ENCODE data around the gene CCDC150. TPM values are rescaled to one million over a fixed set of nuclear protein-coding genes. Genes with fewer than 3 reads are reported as not detected.

The CCDC150 gene
- total and polyA plus RNA-seq, 2 donors from 2014 or later: 2.3 to 7.3 TPM

DNA sequence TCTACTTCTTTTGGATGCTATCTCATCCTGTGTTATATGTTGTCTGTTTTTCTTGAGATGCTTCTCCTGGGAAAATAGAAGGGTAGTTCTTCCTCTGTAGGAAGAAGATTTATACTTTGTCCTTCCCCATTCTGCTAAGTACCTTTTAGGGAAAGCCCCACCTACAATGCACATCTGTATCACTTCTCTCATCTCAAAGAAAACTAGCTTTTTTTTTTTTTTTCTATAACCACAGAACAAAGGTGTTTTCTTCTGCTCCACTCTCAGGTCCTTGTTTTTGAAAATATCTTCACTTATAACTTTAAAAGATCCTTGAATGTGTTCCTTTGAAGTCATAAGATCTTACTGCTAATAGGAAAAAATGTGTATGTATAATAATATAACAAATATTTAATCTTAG is 30.8 kb downstream of the CCDC150 start:
- H3K27me3 ChIP-seq (ENCODE audit: control insufficient read depth, insufficient read depth, low read length): no peaks in the 10 kb centered on the region
- TF ChIP-seq, protein P1, sequence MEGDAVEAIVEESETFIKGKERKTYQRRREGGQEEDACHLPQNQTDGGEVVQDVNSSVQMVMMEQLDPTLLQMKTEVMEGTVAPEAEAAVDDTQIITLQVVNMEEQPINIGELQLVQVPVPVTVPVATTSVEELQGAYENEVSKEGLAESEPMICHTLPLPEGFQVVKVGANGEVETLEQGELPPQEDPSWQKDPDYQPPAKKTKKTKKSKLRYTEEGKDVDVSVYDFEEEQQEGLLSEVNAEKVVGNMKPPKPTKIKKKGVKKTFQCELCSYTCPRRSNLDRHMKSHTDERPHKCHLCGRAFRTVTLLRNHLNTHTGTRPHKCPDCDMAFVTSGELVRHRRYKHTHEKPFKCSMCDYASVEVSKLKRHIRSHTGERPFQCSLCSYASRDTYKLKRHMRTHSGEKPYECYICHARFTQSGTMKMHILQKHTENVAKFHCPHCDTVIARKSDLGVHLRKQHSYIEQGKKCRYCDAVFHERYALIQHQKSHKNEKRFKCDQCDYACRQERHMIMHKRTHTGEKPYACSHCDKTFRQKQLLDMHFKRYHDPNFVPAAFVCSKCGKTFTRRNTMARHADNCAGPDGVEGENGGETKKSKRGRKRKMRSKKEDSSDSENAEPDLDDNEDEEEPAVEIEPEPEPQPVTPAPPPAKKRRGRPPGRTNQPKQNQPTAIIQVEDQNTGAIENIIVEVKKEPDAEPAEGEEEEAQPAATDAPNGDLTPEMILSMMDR (IDR thresholded peaks at IDR 0.05; ENCODE audit: borderline replicate concordance, extremely low read depth, insufficient read depth): no peak
- intact Hi-C loops (cut with DNase I): no loop called here
- no peaks in the 10 kb centered on the region for H3K36me3 ChIP-seq (ENCODE audit: control insufficient read depth in 2 of 3, insufficient read depth in 3 of 3, low read length in 3 of 3)
- H3K4me1 ChIP-seq (ENCODE audit: control insufficient read depth in 2 of 3, insufficient read depth in 2 of 3, low read depth in 1 of 3, low read length in 3 of 3): no peaks in the 10 kb centered on the region
- FAIRE-seq (no peak), DNase-seq (no peak)
- no peaks in the 10 kb centered on the region for H3K9me3 ChIP-seq (ENCODE audit: control insufficient read depth in 2 of 3, insufficient read depth in 1 of 3, low read length in 3 of 3)
- no peak overlapping the region for H3K4me3 ChIP-seq (ENCODE audit: low read length in 3 of 3)
- H3K9ac ChIP-seq (ENCODE audit: low read length in 3 of 3): no peak overlapping the region
- no peak overlapping the region for H3K27ac ChIP-seq (ENCODE audit: low read depth in 2 of 2, low read length in 2 of 2)

DNA sequence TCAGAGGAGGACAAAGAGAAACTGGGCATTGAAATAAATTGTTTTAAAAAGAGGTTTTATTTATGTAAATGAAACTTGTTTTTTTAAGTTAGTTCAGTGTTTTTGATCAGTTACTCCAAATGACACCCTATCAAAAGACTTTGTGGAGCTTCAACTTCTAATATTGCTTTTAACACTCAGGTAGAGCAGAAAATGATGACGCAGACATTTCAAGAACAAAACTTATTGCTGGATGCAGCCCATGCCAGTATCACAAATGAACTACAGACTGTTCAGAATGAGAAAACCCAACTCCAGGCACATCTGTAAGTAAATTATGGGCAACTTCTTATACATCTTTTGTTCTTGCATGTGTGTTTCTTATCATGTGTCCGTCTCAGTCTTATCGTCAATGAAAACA is 36.4 kb downstream of the CCDC150 start:
- DNase-seq: no peak
- FAIRE-seq: no peak
- intact Hi-C loops (cut with DNase I): no loop called here
- H3K4me3 ChIP-seq (ENCODE audit: low read length in 3 of 3): no peak overlapping the region
- no peaks in the 10 kb centered on the region for H3K4me1 ChIP-seq (ENCODE audit: control insufficient read depth in 2 of 3, insufficient read depth in 2 of 3, low read depth in 1 of 3, low read length in 3 of 3)
- no peaks in the 10 kb centered on the region for H3K27me3 ChIP-seq (ENCODE audit: control insufficient read depth, insufficient read depth, low read length)
- no peaks in the 10 kb centered on the region for H3K36me3 ChIP-seq (ENCODE audit: control insufficient read depth in 2 of 3, insufficient read depth in 3 of 3, low read length in 3 of 3)
- TF ChIP-seq, protein P1 (IDR thresholded peaks at IDR 0.05; ENCODE audit: borderline replicate concordance, extremely low read depth, insufficient read depth): no peak
- no peak overlapping the region for H3K27ac ChIP-seq (ENCODE audit: low read depth in 2 of 2, low read length in 2 of 2)
- H3K9ac ChIP-seq (ENCODE audit: low read length in 3 of 3): no peak overlapping the region
- no peaks in the 10 kb centered on the region for H3K9me3 ChIP-seq (ENCODE audit: control insufficient read depth in 2 of 3, insufficient read depth in 1 of 3, low read length in 3 of 3)

DNA sequence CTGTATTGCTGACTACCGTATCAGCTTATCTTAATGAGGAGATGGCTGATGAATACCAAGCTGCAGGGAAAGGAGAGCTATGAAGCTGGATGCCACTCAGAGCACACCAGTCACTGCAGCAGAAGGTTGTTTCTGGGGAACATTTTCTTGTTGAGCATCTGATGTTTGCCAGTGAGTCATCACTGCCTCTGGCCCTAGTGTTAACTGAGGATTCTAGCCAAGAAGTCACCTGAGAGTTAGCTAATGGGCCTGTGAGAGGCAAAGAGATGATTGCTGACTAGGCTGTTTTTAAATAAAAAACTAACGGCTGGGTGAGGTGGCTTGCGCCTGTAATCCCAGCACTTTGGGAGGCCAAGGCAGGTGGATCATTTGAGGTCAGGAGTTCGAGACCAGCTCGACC is 37.9 kb downstream of the CCDC150 start:
- Histone ChIP-seq H3K4me3 (ENCODE audit: low read length in 3 of 3) (no peak overlapping the region), H3K4me1 (ENCODE audit: control insufficient read depth in 2 of 3, insufficient read depth in 2 of 3, low read depth in 1 of 3, low read length in 3 of 3) (no peaks in the 10 kb centered on the region), H3K27ac (ENCODE audit: low read depth in 2 of 2, low read length in 2 of 2) (no peak overlapping the region), H3K36me3 (ENCODE audit: control insufficient read depth in 2 of 3, insufficient read depth in 3 of 3, low read length in 3 of 3) (no peaks in the 10 kb centered on the region), H3K9me3 (ENCODE audit: control insufficient read depth in 2 of 3, insufficient read depth in 1 of 3, low read length in 3 of 3) (no peaks in the 10 kb centered on the region), H3K9ac (ENCODE audit: low read length in 3 of 3) (no peak overlapping the region), H3K27me3 (ENCODE audit: control insufficient read depth, insufficient read depth, low read length) (no peaks in the 10 kb centered on the region)
- TF ChIP-seq, protein P1 (IDR thresholded peaks at IDR 0.05; ENCODE audit: borderline replicate concordance, extremely low read depth, insufficient read depth): no peak
- FAIRE-seq: no peak
- no peak for DNase-seq
- intact Hi-C loops (cut with DNase I): no loop called here

DNA sequence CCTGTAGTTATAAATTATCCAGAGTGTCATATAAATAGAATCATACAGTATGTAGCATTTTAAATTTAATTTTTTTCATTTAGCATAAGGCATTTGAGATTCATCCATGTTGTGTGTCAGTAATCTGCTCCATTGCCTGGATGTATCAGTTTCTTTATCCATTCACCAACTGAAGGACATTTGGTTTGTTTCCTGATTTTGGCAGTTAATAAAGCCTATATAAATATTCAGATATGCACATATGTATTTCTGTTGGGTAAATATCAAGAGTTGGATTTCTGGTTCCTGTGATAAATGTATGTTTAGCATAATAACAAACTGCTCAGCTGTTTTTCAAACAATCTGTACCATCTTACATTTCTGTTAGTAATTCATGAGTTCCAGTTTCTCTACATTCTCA is 39.9 kb downstream of the CCDC150 start:
- Histone ChIP-seq H3K9me3 (ENCODE audit: control insufficient read depth in 2 of 3, insufficient read depth in 1 of 3, low read length in 3 of 3) (peaks cover 0 to 2% (median 0%) of the 10 kb centered on the region in 3 donors), H3K4me3 (ENCODE audit: low read length in 3 of 3) (no peak overlapping the region), H3K27ac (ENCODE audit: low read depth in 2 of 2, low read length in 2 of 2) (no peak overlapping the region), H3K36me3 (ENCODE audit: control insufficient read depth in 2 of 3, insufficient read depth in 3 of 3, low read length in 3 of 3) (no peaks in the 10 kb centered on the region), H3K27me3 (ENCODE audit: control insufficient read depth, insufficient read depth, low read length) (no peaks in the 10 kb centered on the region), H3K4me1 (ENCODE audit: control insufficient read depth in 2 of 3, insufficient read depth in 2 of 3, low read depth in 1 of 3, low read length in 3 of 3) (no peaks in the 10 kb centered on the region), H3K9ac (ENCODE audit: low read length in 3 of 3) (no peak overlapping the region)
- intact Hi-C loops (cut with DNase I): no loop called here
- no peak for DNase-seq
- FAIRE-seq: no peak
- TF ChIP-seq, protein P1 (IDR thresholded peaks at IDR 0.05; ENCODE audit: borderline replicate concordance, extremely low read depth, insufficient read depth): no peak

Measured in kidney (tissue), 14 donors.